Immature natural killer cell (primary cell): ENCODE data around the gene XRCC4. TPM values are rescaled to one million over a fixed set of nuclear protein-coding genes. Genes with fewer than 3 reads are reported as not detected.
"Not testable (repeated sequence)": the region's sequence is repeated elsewhere in the genome, so short reads cannot be mapped to it uniquely, and the experiment has no call there.

Experiments
- DNase-seq, 3 donors: peaks; one replicate each; pipeline ENCODE4 v3.0.0; 2022; ENCODE audit warnings: mixed read lengths in 1 of 3
- H3K27ac Mint-ChIP-seq, 6 donors: one replicate each; pipeline ENCODE4 v1.8.0; 2020; ENCODE audit warnings: mixed read lengths in 6 of 6, mild to moderate bottlenecking in 5 of 6, inconsistent platforms in 4 of 6, moderate library complexity in 3 of 6
- H3K27me3 Mint-ChIP-seq, 3 donors: one replicate each; pipeline ENCODE4 v1.8.0; 2020 to 2021; ENCODE audit warnings: low read depth in 3 of 3, mild to moderate bottlenecking in 3 of 3, mixed read lengths in 3 of 3, moderate library complexity in 3 of 3, inconsistent platforms in 1 of 3
- H3K36me3 Mint-ChIP-seq, 3 donors: one replicate each; pipeline ENCODE4 v1.8.0; 2020; ENCODE audit warnings: mixed read lengths in 3 of 3, inconsistent platforms in 2 of 3, mild to moderate bottlenecking in 2 of 3
- H3K4me1 Mint-ChIP-seq, 2 donors: one replicate each; pipeline ENCODE4 v1.8.0; 2020; ENCODE audit warnings: inconsistent platforms in 2 of 2, mild to moderate bottlenecking in 2 of 2, mixed read lengths in 2 of 2, moderate library complexity in 1 of 2
- H3K4me3 Mint-ChIP-seq, 5 donors: one replicate each; pipeline ENCODE4 v1.8.0; 2020; ENCODE audit warnings: mild to moderate bottlenecking in 5 of 5, mixed read lengths in 5 of 5, inconsistent platforms in 3 of 5, moderate library complexity in 3 of 5
- H3K9me3 Mint-ChIP-seq, 6 donors: one replicate each; pipeline ENCODE4 v1.8.0; 2020; ENCODE audit warnings: mild to moderate bottlenecking in 6 of 6, mixed read lengths in 6 of 6, inconsistent platforms in 4 of 6, moderate library complexity in 3 of 6
- polyA plus RNA-seq, 3 donors: library from polyadenylated mRNA; unstranded; fragments of 300-500 nt; fragmentation: Illumina TruSeq; gene quantifications; one replicate each; pipeline ENCODE4 v1.2.3, GENCODE V29; 2021

The XRCC4 gene
- polyA plus RNA-seq, 3 donors from 2014 or later, result 8.0 to 14.9 (median 11.7) TPM

DNA sequence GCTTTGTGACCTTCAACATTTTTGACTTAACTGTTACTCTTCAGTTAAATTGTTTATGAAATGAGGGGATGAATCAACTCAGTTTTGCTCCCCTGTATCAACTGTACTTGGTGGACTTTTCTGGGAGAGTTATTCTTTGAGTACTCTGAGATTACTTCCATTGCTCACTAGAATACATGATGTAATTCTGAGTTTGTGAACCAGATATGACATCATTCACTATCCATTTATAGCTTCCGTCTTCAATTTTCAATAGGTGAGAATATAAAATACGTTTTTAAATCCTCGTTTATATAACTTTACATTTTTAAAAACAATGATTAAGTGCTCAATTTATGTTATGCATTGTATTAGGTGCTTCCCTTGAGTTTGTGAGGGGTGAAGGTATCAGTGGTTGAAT lies 71.0 kb downstream of the XRCC4 start:
- no peaks in the 10 kb centered on the region for H3K9me3 Mint-ChIP-seq
- peaks cover 0 to 12% (median 0%) of the 10 kb centered on the region in 3 donors for H3K36me3 Mint-ChIP-seq
- peaks cover 0 to 3% (median 0%) of the 10 kb centered on the region in 3 donors for H3K27me3 Mint-ChIP-seq
- no peak overlapping the region for H3K4me3 Mint-ChIP-seq
- no peak for DNase-seq
- H3K4me1 Mint-ChIP-seq, result peaks cover 0 to 3% of the 10 kb centered on the region in 2 donors
- no peak overlapping the region for H3K27ac Mint-ChIP-seq

DNA sequence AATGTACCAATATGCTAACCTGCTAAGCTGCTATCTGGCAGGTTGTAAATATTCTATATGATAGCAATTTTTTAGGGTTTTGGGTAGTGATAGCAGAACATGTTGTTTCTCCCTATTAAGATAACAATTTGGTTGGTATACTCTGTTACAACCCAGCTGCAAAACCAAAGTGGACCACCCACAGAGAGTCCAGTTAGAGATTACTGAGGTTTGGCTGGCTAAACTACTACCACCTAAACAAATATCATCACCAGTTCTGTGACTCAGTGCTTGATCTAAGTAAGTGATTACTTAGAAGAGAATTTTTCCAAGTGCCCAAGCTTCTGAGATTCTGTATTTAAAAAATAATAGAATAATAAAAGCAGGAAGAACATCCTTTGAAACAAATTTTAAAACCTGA lies 72.3 kb downstream of the XRCC4 start:
- DNase-seq, result no peak
- H3K9me3 Mint-ChIP-seq, result no peaks in the 10 kb centered on the region
- peaks cover 0 to 12% (median 0%) of the 10 kb centered on the region in 3 donors for H3K36me3 Mint-ChIP-seq
- H3K27ac Mint-ChIP-seq, result no peak overlapping the region
- H3K4me1 Mint-ChIP-seq, result peaks cover 0 to 3% of the 10 kb centered on the region in 2 donors
- H3K27me3 Mint-ChIP-seq, result peaks cover 0 to 1% (median 0%) of the 10 kb centered on the region in 3 donors
- H3K4me3 Mint-ChIP-seq, result no peak overlapping the region

DNA sequence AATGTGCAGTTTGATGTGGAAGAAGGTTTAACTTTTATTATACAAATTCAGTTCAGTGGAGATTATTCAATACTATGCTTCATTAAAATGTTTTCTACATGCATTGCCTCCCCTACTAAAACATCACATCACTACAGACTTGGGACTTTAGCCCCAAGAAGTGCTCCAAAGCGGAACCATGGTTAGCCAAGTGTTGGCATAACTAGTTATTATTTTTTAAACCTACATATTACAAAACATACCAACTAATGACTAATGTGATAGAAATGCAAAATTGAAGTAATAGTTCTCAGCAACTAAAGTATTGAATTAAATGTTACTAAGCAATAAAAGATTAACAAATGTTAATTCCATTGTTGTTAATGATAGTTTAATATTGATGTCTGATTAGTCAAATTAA lies 74.5 kb downstream of the XRCC4 start:
- Mint-ChIP-seq H3K27me3 (peaks cover 0 to 1% (median 0%) of the 10 kb centered on the region in 3 donors), H3K4me3 (no peak overlapping the region), H3K36me3 (peaks cover 0 to 9% (median 0%) of the 10 kb centered on the region in 3 donors), H3K9me3 (no peaks in the 10 kb centered on the region), H3K4me1 (peaks cover 0 to 3% of the 10 kb centered on the region in 2 donors), H3K27ac (no peak overlapping the region)
- no peak for DNase-seq

DNA sequence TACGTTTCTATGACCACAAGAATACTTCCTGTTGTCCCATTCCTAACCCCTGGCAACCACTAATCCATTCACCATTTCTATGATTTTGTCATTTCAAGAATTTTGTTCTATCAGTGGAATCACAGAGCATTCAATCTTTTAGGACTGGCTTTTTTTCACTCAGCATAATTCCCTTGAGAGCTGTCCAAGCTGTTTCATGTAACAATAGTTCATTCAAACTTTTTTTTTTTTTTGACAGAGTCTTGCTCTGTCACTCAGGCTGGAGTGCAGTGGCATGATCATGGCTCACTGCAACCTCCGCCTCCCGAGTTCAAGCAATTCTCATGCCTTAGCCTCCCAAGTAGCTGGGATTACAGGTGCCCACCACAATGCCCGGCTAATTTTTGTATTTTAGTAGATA lies 75.6 kb downstream of the XRCC4 start:
- H3K27ac Mint-ChIP-seq, H3K4me1 Mint-ChIP-seq, DNase-seq, H3K36me3 Mint-ChIP-seq, H3K4me3 Mint-ChIP-seq, H3K9me3 Mint-ChIP-seq, H3K27me3 Mint-ChIP-seq: not testable (repeated sequence)

DNA sequence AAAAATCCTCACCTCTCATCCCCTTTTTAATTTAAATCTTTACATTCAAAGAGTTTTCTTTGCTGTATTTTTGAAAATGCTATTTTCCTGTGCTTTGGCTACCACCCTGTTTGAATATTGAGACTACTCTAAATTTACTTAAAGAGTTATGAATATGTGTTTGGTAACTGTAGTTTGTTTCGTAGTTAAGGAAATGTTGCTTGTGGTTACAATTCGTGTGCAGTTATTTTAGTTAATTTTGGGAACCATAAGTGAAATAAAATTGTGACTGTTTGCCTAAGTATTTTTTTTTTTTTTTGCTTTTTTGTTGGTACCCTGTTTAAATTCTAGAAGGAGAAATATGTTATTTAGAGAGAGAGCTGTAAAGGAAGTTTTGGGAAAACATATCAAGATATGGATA lies 78.7 kb downstream of the XRCC4 start:
- no peak for DNase-seq
- no peak overlapping the region for H3K27ac Mint-ChIP-seq
- no peaks in the 10 kb centered on the region for H3K36me3 Mint-ChIP-seq
- H3K4me3 Mint-ChIP-seq, result no peak overlapping the region
- H3K4me1 Mint-ChIP-seq, result peaks cover 0 to 3% of the 10 kb centered on the region in 2 donors
- no peaks in the 10 kb centered on the region for H3K9me3 Mint-ChIP-seq
- H3K27me3 Mint-ChIP-seq, result no peaks in the 10 kb centered on the region

- no peak for DNase-seq
- Mint-ChIP-seq H3K4me3 (no peak overlapping the region), H3K27ac (no peak overlapping the region), H3K36me3 (no peaks in the 10 kb centered on the region), H3K4me1 (peaks cover 0 to 3% of the 10 kb centered on the region in 2 donors), H3K9me3 (no peaks in the 10 kb centered on the region), H3K27me3 (no peaks in the 10 kb centered on the region)
These were observed 79.8 kb downstream of the XRCC4 start for GRCh38 chr5:83157163-83157562.

DNA sequence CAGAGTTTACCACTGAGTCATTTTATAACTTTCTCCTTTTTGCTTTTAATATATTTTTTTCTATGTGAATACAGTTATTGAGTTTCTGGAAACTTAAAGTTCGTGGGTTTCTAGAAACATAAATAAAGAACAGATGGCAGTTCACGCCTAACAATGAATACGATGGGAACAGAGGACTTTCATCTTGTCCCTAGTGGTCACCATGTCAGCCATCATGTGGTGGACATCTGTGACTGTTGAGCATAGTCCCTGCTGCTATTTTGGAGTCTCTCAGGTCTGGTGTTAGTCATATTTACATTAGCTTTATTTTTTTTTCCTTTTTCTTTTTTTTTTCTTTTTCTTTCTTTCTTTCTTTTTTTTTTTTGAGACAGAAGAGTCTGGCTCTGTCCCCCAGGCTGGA lies 85.3 kb downstream of the XRCC4 start:
- no peaks in the 10 kb centered on the region for H3K27me3 Mint-ChIP-seq
- no peak for DNase-seq
- no peaks in the 10 kb centered on the region for H3K9me3 Mint-ChIP-seq
- H3K4me1 Mint-ChIP-seq, result no peaks in the 10 kb centered on the region
- H3K4me3 Mint-ChIP-seq, result no peak overlapping the region
- peaks cover 4 to 7% (median 6%) of the 10 kb centered on the region in 3 donors for H3K36me3 Mint-ChIP-seq
- H3K27ac Mint-ChIP-seq, result no peak overlapping the region

DNA sequence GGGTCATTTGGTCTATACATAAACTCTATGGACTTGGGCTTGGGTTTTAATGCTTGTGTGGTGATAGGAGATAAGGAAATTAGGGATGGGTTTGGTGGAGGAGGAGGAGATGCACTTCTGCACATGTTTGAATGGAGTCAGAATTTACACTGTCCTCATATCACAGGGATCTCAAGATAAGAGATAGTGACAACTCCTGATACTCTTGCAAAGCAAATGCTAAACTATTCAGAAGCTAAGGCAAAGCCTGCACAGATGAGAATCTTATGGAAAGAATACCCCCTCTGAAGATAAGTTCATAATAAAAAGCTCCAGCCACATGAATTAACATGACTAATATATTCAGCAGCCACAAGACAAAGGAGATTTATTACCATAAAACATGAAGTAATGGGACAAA lies 90.2 kb downstream of the XRCC4 start:
- H3K27me3 Mint-ChIP-seq, result peaks cover 0 to 2% (median 0%) of the 10 kb centered on the region in 3 donors
- no peaks in the 10 kb centered on the region for H3K4me1 Mint-ChIP-seq
- H3K9me3 Mint-ChIP-seq, result no peaks in the 10 kb centered on the region
- H3K27ac Mint-ChIP-seq, result no peak overlapping the region
- H3K4me3 Mint-ChIP-seq, result no peak overlapping the region
- no peak for DNase-seq
- peaks cover 4 to 18% (median 7%) of the 10 kb centered on the region in 3 donors for H3K36me3 Mint-ChIP-seq

- H3K36me3 Mint-ChIP-seq, result peaks cover 4 to 18% (median 7%) of the 10 kb centered on the region in 3 donors
- H3K27ac Mint-ChIP-seq, result no peak overlapping the region
- H3K27me3 Mint-ChIP-seq, result peaks cover 0 to 2% (median 0%) of the 10 kb centered on the region in 3 donors
- H3K9me3 Mint-ChIP-seq, result no peaks in the 10 kb centered on the region
- no peak for DNase-seq
- H3K4me1 Mint-ChIP-seq, result no peaks in the 10 kb centered on the region
- H3K4me3 Mint-ChIP-seq, result no peak overlapping the region
These were observed 92.4 kb downstream of the XRCC4 start for GRCh38 chr5:83169571-83170337.

- no peak overlapping the region for H3K27ac Mint-ChIP-seq
- DNase-seq, result no peak
- H3K36me3 Mint-ChIP-seq, result peaks cover 4 to 18% (median 6%) of the 10 kb centered on the region in 3 donors
- no peak overlapping the region for H3K4me3 Mint-ChIP-seq
- peaks cover 0 to 2% (median 0%) of the 10 kb centered on the region in 3 donors for H3K27me3 Mint-ChIP-seq
- no peaks in the 10 kb centered on the region for H3K9me3 Mint-ChIP-seq
- H3K4me1 Mint-ChIP-seq, result no peaks in the 10 kb centered on the region
These were observed 94.7 kb downstream of the XRCC4 start for GRCh38 chr5:83172011-83172410.

- no peak overlapping the region for H3K27ac Mint-ChIP-seq
- H3K27me3 Mint-ChIP-seq, result peaks cover 0 to 2% (median 0%) of the 10 kb centered on the region in 3 donors
- H3K4me3 Mint-ChIP-seq, result no peak overlapping the region
- peaks cover 0 to 11% (median 0%) of the 10 kb centered on the region in 3 donors for H3K36me3 Mint-ChIP-seq
- H3K4me1 Mint-ChIP-seq, result no peaks in the 10 kb centered on the region
- DNase-seq, result no peak
- no peaks in the 10 kb centered on the region for H3K9me3 Mint-ChIP-seq
These were observed 95.3 kb downstream of the XRCC4 start for GRCh38 chr5:83172655-83173054.

DNA sequence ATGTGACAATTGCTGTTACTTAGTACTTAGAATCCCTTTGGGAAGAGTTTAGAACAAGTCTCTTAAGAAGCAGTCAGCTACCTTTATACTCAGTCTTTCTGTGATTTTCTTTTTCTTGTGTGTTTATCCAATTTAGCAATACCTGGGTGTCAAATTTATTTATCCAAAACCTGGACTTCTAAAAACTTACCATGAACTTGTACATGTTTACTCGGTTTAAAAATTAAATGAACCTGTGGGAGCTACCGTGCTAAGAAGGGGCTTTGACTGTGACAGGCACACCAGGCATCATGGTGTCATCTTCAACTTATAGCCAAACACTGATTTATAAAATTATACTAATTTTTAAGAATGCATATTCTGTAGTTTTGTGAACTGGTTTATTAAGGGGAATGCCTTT lies 96.5 kb downstream of the XRCC4 start:
- H3K27me3 Mint-ChIP-seq, result no peaks in the 10 kb centered on the region
- DNase-seq, result no peak
- H3K9me3 Mint-ChIP-seq, result no peaks in the 10 kb centered on the region
- peaks cover 0 to under 1% (median 0%) of the 10 kb centered on the region in 3 donors for H3K36me3 Mint-ChIP-seq
- H3K4me3 Mint-ChIP-seq, result no peak overlapping the region
- H3K4me1 Mint-ChIP-seq, result no peaks in the 10 kb centered on the region
- no peak overlapping the region for H3K27ac Mint-ChIP-seq

DNA sequence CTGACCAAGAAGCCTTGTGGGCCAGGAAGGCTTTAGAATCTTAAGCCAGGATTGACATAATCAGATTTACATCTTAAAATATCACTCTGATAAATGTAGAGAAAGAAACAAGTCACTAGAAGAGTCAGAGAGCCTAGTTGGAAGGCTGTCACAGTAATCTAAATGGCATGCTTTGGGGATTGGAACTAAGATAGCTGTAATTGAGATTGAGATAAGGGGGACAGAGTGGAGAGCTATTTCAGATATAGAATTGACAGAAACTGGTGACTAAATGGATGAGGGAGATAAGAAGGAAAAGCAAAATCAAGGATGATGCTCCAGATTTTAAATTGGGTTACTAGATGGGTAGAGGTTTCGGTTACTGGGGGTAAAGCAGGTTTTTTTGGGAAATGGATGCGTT lies 100.5 kb downstream of the XRCC4 start:
- no peaks in the 10 kb centered on the region for H3K36me3 Mint-ChIP-seq
- no peaks in the 10 kb centered on the region for H3K4me1 Mint-ChIP-seq
- H3K9me3 Mint-ChIP-seq, result no peaks in the 10 kb centered on the region

GRCh38 chr5:83179966-83180365 lies 102.6 kb downstream of the XRCC4 start:
- DNase-seq, result no peak
- H3K4me3 Mint-ChIP-seq, result no peak overlapping the region
- H3K9me3 Mint-ChIP-seq, result no peaks in the 10 kb centered on the region
- H3K4me1 Mint-ChIP-seq, result no peaks in the 10 kb centered on the region
- H3K36me3 Mint-ChIP-seq, result no peaks in the 10 kb centered on the region
- no peak overlapping the region for H3K27ac Mint-ChIP-seq
- no peaks in the 10 kb centered on the region for H3K27me3 Mint-ChIP-seq

More for the DNA sequence above, 100.5 kb downstream of the XRCC4 start:
- Mint-ChIP-seq H3K4me3 (no peak overlapping the region), H3K27ac (no peak overlapping the region), H3K27me3 (no peaks in the 10 kb centered on the region)
- no peak for DNase-seq

DNA sequence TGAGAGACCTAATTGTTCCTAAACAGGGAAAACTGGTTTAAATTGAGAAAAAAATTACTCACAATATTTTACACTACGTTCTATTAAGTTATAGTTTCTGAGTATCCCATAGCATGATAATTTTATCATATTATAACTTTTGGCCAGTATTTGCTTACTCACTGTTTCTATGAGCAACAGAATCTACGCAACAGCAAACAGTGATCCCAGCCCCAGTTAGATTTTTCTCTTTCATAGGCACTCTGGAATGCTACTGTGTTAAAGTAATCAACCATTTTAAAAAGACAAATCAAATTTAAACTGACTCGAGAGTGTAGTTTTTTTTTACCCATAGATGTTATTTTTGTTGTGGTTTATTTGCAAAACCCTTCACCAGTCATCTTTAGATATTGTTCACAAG lies 107.2 kb downstream of the XRCC4 start:
- DNase-seq, result no peak
- Mint-ChIP-seq H3K9me3 (peaks cover 0 to 1% (median 0%) of the 10 kb centered on the region in 6 donors), H3K27ac (no peak overlapping the region)

More for the DNA sequence above, 107.2 kb downstream of the XRCC4 start:
- Mint-ChIP-seq H3K27me3 (no peaks in the 10 kb centered on the region), H3K4me3 (no peak overlapping the region), H3K4me1 (no peaks in the 10 kb centered on the region), H3K36me3 (peaks cover 0 to 3% (median 0%) of the 10 kb centered on the region in 3 donors)
